HepG2 (cell line): ENCODE results near the gene CD84. TPM values are rescaled to one million over a fixed set of nuclear protein-coding genes. Genes with fewer than 3 reads are reported as not detected.

ENCODE experiments used
- ATAC-seq: fragments of 200-7000 bp; cut with Tn5 transposase; 3 replicates; pipeline ENCODE4 v1.9.1; 2020; ENCODE audit warnings: mild to moderate bottlenecking, moderate library complexity
- BruUV-seq: library from RNA; stranded (reverse); fragments of 400-500 nt; replicated peaks from 2 replicates; lab custom pipeline; 2021; lab: Mats Ljungman, UMichigan
- CTCF ChIA-PET: fragments of 300-600 bp; formaldehyde crosslinking; extraction: SDS; loops from one replicate; lab custom pipeline; 2021; ENCODE audit warnings: low total read pairs, inconsistent platforms, low intra/inter-chr PET ratio; lab: Yijun Ruan, JAX
- POLR2A ChIA-PET: fragments of 350-600 bp; sonication (Branson Sonifier 250); formaldehyde crosslinking; loops from one replicate; lab custom pipeline; 2020; ENCODE audit warnings: antibody characterized with exemption, inconsistent platforms; lab: Yijun Ruan, JAX
- DNase-seq: peaks from one replicate; pipeline ENCODE4 v3.0.0-alpha.2; 2015; ENCODE audit warnings: low spot score
- FAIRE-seq: peaks from 3 replicates; lab custom pipeline; 2011; peaks lifted over from hg19 to GRCh38; lab: Jason Lieb, UNC
- H2AFZ ChIP-seq: one replicate; pipeline ENCODE4 v1.6.1; 2011; ENCODE audit warnings: low read length, inconsistent platforms
- H3K27ac ChIP-seq: fragments of 300-600 bp; 3 replicates; pipeline ENCODE4 v1.8.0; 2011; ENCODE audit warnings: mixed run types, mild to moderate bottlenecking, mixed read lengths, low read length, inconsistent platforms; ENCODE audit not compliant: insufficient read depth; ENCODE audit errors: extremely low read length
- H3K27me3 ChIP-seq, 2 experiments: fragments of 200-600 bp in 1 of 2; 2 replicates in 1 of 2; 3 replicates in 1 of 2; pipeline versions ENCODE4 v1.6.0 to v1.8.0; 2011; ENCODE audit warnings: low read length in 2 of 2, mild to moderate bottlenecking in 2 of 2, moderate library complexity in 2 of 2, inconsistent platforms in 1 of 2; ENCODE audit not compliant: insufficient read depth in 2 of 2, control insufficient read depth in 1 of 2
- H3K36me3 ChIP-seq, 2 experiments: fragments of 200-600 bp in 1 of 2; replicated peaks in 1 of 2; 2 replicates in 1 of 2; 3 replicates in 1 of 2; pipeline versions ENCODE4 v1.5.1 to v1.8.0; 2011; ENCODE audit warnings: low read length in 2 of 2, inconsistent platforms in 1 of 2; ENCODE audit not compliant: insufficient read depth in 2 of 2, control insufficient read depth in 1 of 2
- H3K4me1 ChIP-seq: 2 replicates; pipeline ENCODE4 v1.5.1; 2012; ENCODE audit warnings: low read length, inconsistent platforms; ENCODE audit not compliant: insufficient read depth
- H3K4me2 ChIP-seq: 2 replicates; pipeline ENCODE4 v1.6.0; 2011; ENCODE audit warnings: low read depth, low read length, inconsistent platforms
- H3K4me3 ChIP-seq, 3 experiments: fragments of 200-600 bp in 1 of 3; sonication (generic), shearing (Covaris generic) in 1 of 3; replicated peaks in 1 of 3; 2 replicates each; pipeline ENCODE4 v1.5.1; 2011 to 2016; ENCODE audit warnings: low read length in 3 of 3, inconsistent platforms in 2 of 3, low read depth in 2 of 3, mild to moderate bottlenecking in 2 of 3, control low read depth in 1 of 3, mixed read lengths in 1 of 3; ENCODE audit not compliant: insufficient read depth in 1 of 3
- H3K79me2 ChIP-seq: one replicate; pipeline ENCODE4 v1.6.1; 2011; ENCODE audit warnings: low read length, inconsistent platforms; ENCODE audit not compliant: insufficient read depth
- H3K9ac ChIP-seq: 2 replicates; pipeline ENCODE4 v1.6.0; 2011; ENCODE audit warnings: mild to moderate bottlenecking, low read depth, low read length, inconsistent platforms; ENCODE audit not compliant: insufficient read depth
- H3K9me3 ChIP-seq: 2 replicates; pipeline ENCODE4 v1.5.1; 2012; ENCODE audit warnings: mild to moderate bottlenecking, low read length
- H4K20me1 ChIP-seq: 2 replicates; pipeline ENCODE4 v1.6.0; 2011; ENCODE audit warnings: inconsistent platforms, mild to moderate bottlenecking, low read length, moderate library complexity; ENCODE audit not compliant: insufficient read depth
- FOSL1 ChIP-seq: sonication (generic); formaldehyde crosslinking; IDR thresholded peaks from 2 replicates; pipeline ENCODE4 v1.9.0; 2021; ENCODE audit warnings: missing genetic modification reagents, borderline replicate concordance
- HDAC6 ChIP-seq: fragments of 200-600 bp; sonication (generic); IDR thresholded peaks from 2 replicates; pipeline ENCODE4 v1.7.0; 2017; ENCODE audit warnings: mild to moderate bottlenecking, antibody characterized with exemption, low read length, low read depth
- HNF4A ChIP-seq: sonication (generic); formaldehyde crosslinking; IDR thresholded peaks from 2 replicates; pipeline ENCODE4 v1.4.0; 2020; ENCODE audit warnings: missing genetic modification reagents
- NR2F2 ChIP-seq: IDR thresholded peaks from 2 replicates; pipeline ENCODE4 v1.6.1; 2012; ENCODE audit warnings: low read depth, inconsistent platforms, borderline replicate concordance
- SOX13 ChIP-seq, 3 experiments: fragments of 450-650 bp in 1 of 3; sonication (generic) in 1 of 3; formaldehyde crosslinking in 1 of 3; IDR thresholded peaks in 2 of 3; conservative IDR thresholded peaks in 1 of 3; 2 replicates each; pipeline versions ENCODE4 v1.5.0 to v1.6.1; 2016 to 2020; ENCODE audit warnings: antibody characterized with exemption in 1 of 3, mild to moderate bottlenecking in 1 of 3, missing compliant biosample characterization in 1 of 3, missing genetic modification reagents in 1 of 3, moderate library complexity in 1 of 3
- SOX5 ChIP-seq: IDR thresholded peaks from 2 replicates; pipeline ENCODE4 v1.6.1; 2016; ENCODE audit warnings: borderline replicate concordance
- TBX2 ChIP-seq: sonication (generic); formaldehyde crosslinking; IDR thresholded peaks from 2 replicates; pipeline ENCODE4 v1.5.0; 2020; ENCODE audit warnings: missing genetic modification reagents, mild to moderate bottlenecking, borderline replicate concordance
- ZNF335 ChIP-seq: sonication (generic); formaldehyde crosslinking; IDR thresholded peaks from 2 replicates; pipeline ENCODE4 v1.4.0; 2020; ENCODE audit warnings: missing genetic modification reagents
- WGBS: methylation state at CpG from one replicate; pipeline ENCODE4 v1.1.6; 2017; ENCODE audit warnings: low lambda C conversion rate; 5-methylcytosine and 5-hydroxymethylcytosine counted together
- in situ Hi-C: cut with HindIII; loops from 2 replicates; pipeline ENCODE4 v1.10.0; 2017; ENCODE audit warnings: low pct_unique_long_range_greater_than_20kb; ENCODE audit not compliant: extremely low pct_ligation_motif_present
- intact Hi-C: fragments of 100-400 bp; cut with micrococcal nuclease; formaldehyde crosslinking; loops from one replicate; pipeline ENCODE4 v1.10.0; 2022; ENCODE audit not compliant: unreplicated experiment
- polyA plus RNA-seq, 8 experiments: library from polyadenylated mRNA; depleted of rRNA in 3 of 8; stranded (reverse) in 7 of 8; unstranded in 1 of 8; fragments of >200 nt; fragmentation: Illumina TruSeq in 4 of 8; extraction: Trizol in 4 of 8; gene quantifications; 2 replicates each; pipeline versions ENCODE4 v1.2.1 to v1.2.3, GENCODE V29; 2011 to 2016; ENCODE audit warnings: low read depth in 4 of 8, missing spikeins in 1 of 8, mixed read lengths in 1 of 8; ENCODE audit not compliant: insufficient read depth in 1 of 8
- total RNA-seq, 5 experiments: library from RNA; depleted of rRNA; stranded (reverse); fragments of >200 nt; fragmentation: Illumina TruSeq; extraction: Trizol; gene quantifications; 2 replicates each; pipeline ENCODE4 v1.2.3, GENCODE V29; 2016; ENCODE audit warnings: low read depth in 1 of 5
- TF ChIP-seq, protein P1 (sequence below): sonication (generic); formaldehyde crosslinking; IDR thresholded peaks from 2 replicates; pipeline ENCODE4 v1.8.1; 2023; ENCODE audit warnings: mild to moderate bottlenecking, missing genetic modification reagents, borderline replicate concordance
- TF ChIP-seq, protein P2 (sequence below): sonication (generic); formaldehyde crosslinking; IDR thresholded peaks from 2 replicates; pipeline ENCODE4 v1.8.0; 2022; ENCODE audit warnings: mild to moderate bottlenecking, missing genetic modification reagents; ENCODE audit not compliant: insufficient replicate concordance
- TF ChIP-seq, protein P3 (sequence below): sonication (generic); formaldehyde crosslinking; IDR thresholded peaks from 2 replicates; pipeline ENCODE4 v1.5.0; 2020; ENCODE audit warnings: missing genetic modification reagents
- TF ChIP-seq, protein P4 (sequence below): sonication (generic); formaldehyde crosslinking; IDR thresholded peaks from 2 replicates; pipeline ENCODE4 v1.8.0; 2022; ENCODE audit warnings: missing genetic modification reagents, mild to moderate bottlenecking, inconsistent platforms, borderline replicate concordance

The CD84 gene
- total and polyA plus RNA-seq, 2 of the 13 experiments (the other 11 are each of a cell fraction or from before 2014, with no cell fraction given) = not detected

DNA sequence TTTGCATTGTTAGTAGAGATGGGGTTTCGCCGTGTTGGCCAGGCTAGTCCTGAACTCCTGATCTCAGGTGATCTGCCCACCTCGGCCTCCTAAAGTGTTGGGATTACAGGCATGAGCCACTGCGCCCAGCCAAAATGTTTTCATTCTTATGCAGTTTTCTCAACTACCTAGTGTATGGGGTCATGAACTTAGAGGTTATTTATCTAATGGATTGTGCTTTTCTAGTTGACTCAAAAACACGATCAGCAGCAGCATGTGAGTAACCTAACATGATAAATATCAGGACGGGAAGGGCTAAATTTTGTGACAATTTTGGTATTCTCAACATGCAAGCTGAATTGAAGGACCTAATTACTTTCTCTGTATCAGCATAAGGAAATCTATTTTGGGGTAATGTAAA is 9.2 kb upstream of the CD84 start:
- no peak overlapping the region for H3K4me2 ChIP-seq
- H3K79me2 ChIP-seq = no peaks in the 10 kb centered on the region
- no peak for FAIRE-seq
- no peak overlapping the region for H3K4me3 ChIP-seq
- H3K9ac ChIP-seq = no peak overlapping the region
- intact Hi-C loops = no loop called here
- no peak overlapping the region for H2AFZ ChIP-seq
- H3K27ac ChIP-seq = no peak overlapping the region
- 52% methylated on average over 6 of the region's 6 CpGs for WGBS
- no peak for ATAC-seq
- H3K27me3 ChIP-seq = no peaks in the 10 kb centered on the region
- no peak for DNase-seq
- no peaks in the 10 kb centered on the region for H3K9me3 ChIP-seq
- TF ChIP-seq, protein P1, sequence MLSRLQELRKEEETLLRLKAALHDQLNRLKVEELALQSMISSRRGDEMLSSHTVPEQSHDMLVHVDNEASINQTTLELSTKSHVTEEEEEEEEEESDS (CRISPR knock-in tag) = no peak
- TF ChIP-seq ZNF335 (no peak), TBX2 (no peak), NR2F2 (no peak), HDAC6 (no peak)
- TF ChIP-seq, protein P2, sequence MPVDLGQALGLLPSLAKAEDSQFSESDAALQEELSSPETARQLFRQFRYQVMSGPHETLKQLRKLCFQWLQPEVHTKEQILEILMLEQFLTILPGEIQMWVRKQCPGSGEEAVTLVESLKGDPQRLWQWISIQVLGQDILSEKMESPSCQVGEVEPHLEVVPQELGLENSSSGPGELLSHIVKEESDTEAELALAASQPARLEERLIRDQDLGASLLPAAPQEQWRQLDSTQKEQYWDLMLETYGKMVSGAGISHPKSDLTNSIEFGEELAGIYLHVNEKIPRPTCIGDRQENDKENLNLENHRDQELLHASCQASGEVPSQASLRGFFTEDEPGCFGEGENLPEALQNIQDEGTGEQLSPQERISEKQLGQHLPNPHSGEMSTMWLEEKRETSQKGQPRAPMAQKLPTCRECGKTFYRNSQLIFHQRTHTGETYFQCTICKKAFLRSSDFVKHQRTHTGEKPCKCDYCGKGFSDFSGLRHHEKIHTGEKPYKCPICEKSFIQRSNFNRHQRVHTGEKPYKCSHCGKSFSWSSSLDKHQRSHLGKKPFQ = no peak
- in situ Hi-C loops = no loop called here
- BruUV-seq = no TSS peak
- POLR2A ChIA-PET = no interaction called here
- H3K4me1 ChIP-seq = peaks cover 6% of the 10 kb centered on the region; the same call in 1 of the 2 replicates
- no peaks in the 10 kb centered on the region for H3K36me3 ChIP-seq
- no peaks in the 10 kb centered on the region for H4K20me1 ChIP-seq
- CTCF ChIA-PET = no interaction called here

DNA sequence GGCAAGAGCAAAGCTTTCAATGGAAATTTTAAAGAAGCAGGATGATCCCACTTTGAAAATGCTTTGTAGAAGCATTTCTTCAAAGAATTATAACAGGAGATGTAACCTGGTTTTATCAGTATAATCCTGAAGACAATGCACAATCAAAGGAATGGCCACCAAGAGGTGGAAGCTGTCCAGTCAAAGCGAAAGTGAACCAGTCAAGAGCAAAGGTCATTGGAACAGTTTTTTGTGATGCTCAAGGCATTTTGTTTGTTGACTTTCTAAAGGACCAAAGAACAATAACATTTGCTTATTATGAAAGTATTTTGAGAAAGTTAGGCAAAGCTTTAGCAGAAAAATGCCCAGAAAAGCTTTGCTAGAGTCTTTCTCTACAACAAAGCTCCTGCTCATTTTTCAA is 5.5 kb upstream of the CD84 start:
- ChIA-PET CTCF (no interaction called here), POLR2A (no interaction called here)
- no peak overlapping the region for H3K9ac ChIP-seq
- in situ Hi-C loops = no loop called here
- DNase-seq (no peak), FAIRE-seq (no peak), ATAC-seq (no peak)
- H3K4me1 ChIP-seq = peaks cover 13% of the 10 kb centered on the region; the same call in 1 of the 2 replicates
- intact Hi-C loops = no loop called here
- H3K4me3 ChIP-seq = no peak overlapping the region
- H3K27me3 ChIP-seq = no peaks in the 10 kb centered on the region
- TF ChIP-seq FOSL1 = no peak
- TF ChIP-seq, protein P3, sequence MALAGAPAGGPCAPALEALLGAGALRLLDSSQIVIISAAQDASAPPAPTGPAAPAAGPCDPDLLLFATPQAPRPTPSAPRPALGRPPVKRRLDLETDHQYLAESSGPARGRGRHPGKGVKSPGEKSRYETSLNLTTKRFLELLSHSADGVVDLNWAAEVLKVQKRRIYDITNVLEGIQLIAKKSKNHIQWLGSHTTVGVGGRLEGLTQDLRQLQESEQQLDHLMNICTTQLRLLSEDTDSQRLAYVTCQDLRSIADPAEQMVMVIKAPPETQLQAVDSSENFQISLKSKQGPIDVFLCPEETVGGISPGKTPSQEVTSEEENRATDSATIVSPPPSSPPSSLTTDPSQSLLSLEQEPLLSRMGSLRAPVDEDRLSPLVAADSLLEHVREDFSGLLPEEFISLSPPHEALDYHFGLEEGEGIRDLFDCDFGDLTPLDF (CRISPR knock-in tag) = no peak
- peak; percentile 38; the same call in 1 of the 2 replicates for TF ChIP-seq HNF4A (CRISPR knock-in tag)
- TF ChIP-seq SOX13 (IDR thresholded peaks at IDR 0.05) = no peak
- peak in 1 of 2 experiments; percentile 32; a peak in 1 of 4 replicates for TF ChIP-seq SOX13 (CRISPR knock-in tag; conservative IDR thresholded peaks at IDR 0.05 in 1 of 2, IDR thresholded peaks at IDR 0.05 in 1 of 2)
- TF ChIP-seq, protein P4, sequence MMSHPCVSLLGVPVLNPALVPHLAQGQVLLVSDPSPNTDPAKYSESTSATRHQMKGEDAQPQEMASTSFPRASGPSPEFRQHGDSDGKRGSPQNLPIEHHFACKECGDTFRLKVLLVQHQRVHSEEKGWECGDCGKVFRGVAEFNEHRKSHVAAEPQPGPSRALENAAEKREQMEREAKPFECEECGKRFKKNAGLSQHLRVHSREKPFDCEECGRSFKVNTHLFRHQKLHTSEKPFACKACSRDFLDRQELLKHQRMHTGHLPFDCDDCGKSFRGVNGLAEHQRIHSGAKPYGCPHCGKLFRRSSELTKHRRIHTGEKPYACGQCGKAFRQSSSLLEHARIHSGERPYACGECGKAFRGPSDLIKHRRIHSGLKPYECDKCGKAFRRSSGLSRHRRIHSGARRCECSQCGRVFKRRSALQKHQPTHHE (CRISPR knock-in tag) = no peak
- TF ChIP-seq SOX5 (CRISPR knock-in tag) = 0 out of 2 replicates have a peak, but pooled peaks have one; percentile 18
- WGBS = 0% methylated on average over 1 of the region's 1 CpG
- H2AFZ ChIP-seq = no peak overlapping the region
- no peaks in the 10 kb centered on the region for H4K20me1 ChIP-seq
- no TSS peak for BruUV-seq
- no peaks in the 10 kb centered on the region for H3K79me2 ChIP-seq
- H3K9me3 ChIP-seq = no peaks in the 10 kb centered on the region
- no peak overlapping the region for H3K27ac ChIP-seq
- H3K4me2 ChIP-seq = no peak overlapping the region
- H3K36me3 ChIP-seq = no peaks in the 10 kb centered on the region
